HG03457 (cell line): Measurements from ENCODE around the gene MDN1.

Experiments used
- ATAC-seq: cut with Tn5 transposase; IDR thresholded peaks from one replicate; pipeline ENCODE4 v1.9.1; 2021; ENCODE audit warnings: moderate number of reproducible peaks; ENCODE audit not compliant: unreplicated experiment

Gene MDN1

DNA sequence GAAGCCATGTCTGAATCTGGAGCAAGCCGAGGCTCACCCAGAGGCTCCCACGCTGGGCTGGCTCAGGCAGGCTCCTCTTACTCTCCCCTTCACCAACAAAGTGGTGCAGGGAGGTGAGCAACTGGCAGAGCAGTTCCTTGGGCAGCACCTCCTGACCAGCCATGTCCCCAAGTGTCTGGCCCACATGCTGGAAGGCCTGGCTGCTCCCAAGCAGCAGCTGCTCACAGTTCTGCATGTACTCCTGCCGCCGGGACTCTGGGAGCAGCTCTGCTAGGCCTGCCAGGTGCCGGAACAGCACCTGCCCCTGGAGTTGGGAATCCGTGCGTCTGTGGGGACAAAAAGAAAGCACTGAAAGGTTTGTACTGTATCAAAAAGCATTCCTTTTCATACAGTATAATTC lies 123.9 kb downstream of the MDN1 start:
- no peak for ATAC-seq

DNA sequence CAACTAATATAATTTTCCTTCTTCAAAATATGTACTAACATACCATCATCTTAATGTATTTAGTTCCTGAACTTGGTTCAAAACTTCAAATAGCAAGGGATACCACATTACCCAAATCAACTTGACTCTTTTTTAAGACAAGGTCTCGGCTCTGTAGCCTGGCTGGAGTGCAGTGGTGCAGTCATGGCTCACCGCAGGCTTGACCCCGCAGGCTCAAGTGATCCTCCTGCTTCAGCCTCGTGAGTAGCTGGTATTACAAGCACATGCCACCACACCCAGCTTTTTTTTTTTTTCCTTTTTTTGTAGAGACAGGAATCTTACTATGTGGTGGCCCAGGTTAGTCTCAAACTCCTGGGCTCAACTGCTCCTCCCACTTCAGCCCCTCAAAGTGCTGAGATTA lies 125.2 kb downstream of the MDN1 start:
- no peak for ATAC-seq

GRCh38 chr6:89693207-89693606 lies 126.4 kb downstream of the MDN1 start:
- ATAC-seq: no peak

DNA sequence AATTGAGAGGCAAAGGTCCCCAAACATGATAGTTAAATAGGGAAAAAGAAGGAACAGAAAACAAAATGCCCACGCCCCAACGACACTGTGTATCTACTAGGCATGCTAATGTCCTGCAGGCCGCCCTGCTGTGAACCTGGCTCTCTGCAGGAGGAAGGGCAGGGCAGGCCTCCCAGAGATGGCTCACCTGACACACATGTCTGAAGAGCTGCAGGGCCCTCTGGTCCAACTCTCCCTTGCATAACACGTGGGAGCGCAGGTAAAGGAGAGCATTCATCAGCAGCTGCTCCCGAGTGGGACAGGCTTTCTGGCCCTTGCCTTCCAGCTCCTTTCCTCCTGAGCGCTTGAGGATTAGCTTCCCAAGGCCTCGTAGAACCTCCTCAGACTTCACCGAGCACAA lies 127.3 kb downstream of the MDN1 start:
- no peak for ATAC-seq

DNA sequence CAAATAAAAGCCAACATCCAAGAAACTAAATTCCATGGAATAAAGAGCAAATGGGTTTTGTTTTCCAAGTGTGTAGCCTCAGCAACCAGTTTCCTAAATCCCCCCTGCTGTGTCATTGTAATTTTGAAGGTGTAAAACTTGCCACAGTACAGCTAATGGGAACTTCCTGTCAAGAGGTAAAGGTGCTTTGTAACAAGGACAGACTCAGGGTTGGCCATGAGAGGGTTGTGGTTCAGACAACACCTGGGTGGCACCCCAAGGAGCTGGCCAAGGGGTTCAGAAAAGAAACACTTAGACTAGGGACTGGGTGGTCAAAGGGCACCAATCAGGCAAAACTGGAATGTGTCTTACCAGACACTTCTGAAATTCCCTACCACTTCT lies 128.7 kb downstream of the MDN1 start:
- ATAC-seq: no peak

- ATAC-seq: no peak
These were observed 129.9 kb downstream of the MDN1 start for GRCh38 chr6:89689732-89690131.

GRCh38 chr6:89688328-89688727 lies 131.3 kb downstream of the MDN1 start:
- ATAC-seq: no peak

- no peak for ATAC-seq
These were observed 134.3 kb downstream of the MDN1 start for GRCh38 chr6:89685311-89685710.

GRCh38 chr6:89682991-89683390 lies 136.6 kb downstream of the MDN1 start:
- ATAC-seq: no peak

- no peak for ATAC-seq
These were observed 137.5 kb downstream of the MDN1 start for GRCh38 chr6:89681983-89682564.

- no peak for ATAC-seq
These were observed 139.0 kb downstream of the MDN1 start for GRCh38 chr6:89680551-89680950.

- no peak for ATAC-seq
These were observed 139.4 kb downstream of the MDN1 start for GRCh38 chr6:89680150-89680549.

DNA sequence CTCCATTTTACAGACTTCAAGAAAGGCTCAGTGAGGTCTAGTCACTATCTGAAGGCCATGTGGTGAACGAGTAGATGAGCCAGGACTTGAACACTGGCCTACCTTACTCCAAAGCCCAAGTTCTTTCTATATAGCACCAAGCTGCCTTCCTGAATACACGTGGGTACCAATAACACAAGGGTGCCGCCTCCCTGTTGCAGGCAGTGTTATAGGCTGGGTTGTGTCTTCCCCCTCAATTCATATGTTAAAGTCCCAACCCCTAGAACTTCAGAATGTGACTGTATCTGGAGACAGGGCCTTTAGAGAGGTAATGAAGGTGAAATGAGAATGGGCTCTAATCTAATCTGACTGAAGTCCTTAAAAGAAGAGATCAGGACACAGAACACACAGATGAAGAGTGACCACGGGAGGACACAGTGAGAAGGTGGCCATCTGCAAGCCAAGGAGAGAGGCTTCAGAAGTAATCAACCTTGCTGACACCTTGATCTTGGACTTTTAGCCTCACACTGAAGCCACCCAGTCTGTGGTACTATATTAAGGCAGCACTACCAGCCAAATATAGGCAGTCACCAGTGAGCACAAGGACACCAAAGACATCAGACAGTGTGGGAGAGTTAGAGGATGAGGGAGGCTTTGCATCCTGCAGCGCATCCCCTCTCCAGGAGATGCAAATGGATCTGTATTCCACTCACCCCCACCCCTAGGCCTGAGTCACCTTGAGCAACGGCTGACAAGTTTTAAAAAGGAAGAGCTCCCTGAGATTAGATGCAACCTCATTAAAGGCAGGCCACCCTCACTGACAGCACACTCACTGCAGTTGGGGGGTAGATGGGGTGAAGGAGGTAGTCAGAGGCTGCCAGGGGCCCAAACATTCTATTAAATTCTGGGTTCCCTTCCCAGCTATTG lies 140.1 kb downstream of the MDN1 start:
- no peak for ATAC-seq

GRCh38 chr6:89678531-89678930 lies 141.1 kb downstream of the MDN1 start:
- ATAC-seq: no peak

GRCh38 chr6:89675949-89676748 lies 143.4 kb downstream of the MDN1 start:
- no peak for ATAC-seq

DNA sequence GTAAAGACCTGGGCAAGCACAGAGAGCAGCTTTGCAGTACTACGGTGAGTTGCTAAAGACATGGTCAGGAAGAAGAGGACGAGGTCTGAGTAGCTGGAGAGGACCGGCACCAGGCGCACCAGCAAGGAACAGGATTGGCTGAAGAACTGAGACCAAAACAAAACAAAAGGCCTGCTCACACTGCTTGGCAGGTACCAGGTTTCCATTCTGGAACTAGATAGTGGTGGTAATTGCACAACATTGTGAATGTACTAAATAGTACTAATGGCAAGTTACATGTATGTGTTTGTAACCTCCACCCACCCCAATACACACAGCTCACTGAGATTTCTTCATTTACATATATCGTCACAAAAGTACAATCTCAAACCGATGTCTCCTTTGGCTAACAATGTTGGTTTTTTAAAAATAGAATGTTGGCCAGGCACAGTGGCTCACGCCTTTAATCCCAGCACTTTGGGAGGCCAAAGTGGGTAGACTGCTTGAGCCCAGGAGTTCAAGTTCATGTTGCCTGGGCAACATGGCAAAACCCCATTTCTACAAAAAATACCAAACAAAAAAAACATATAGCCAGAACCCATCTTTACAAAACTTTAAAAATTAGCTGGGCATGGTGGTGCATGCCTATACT lies 148.5 kb downstream of the MDN1 start:
- no peak for ATAC-seq

DNA sequence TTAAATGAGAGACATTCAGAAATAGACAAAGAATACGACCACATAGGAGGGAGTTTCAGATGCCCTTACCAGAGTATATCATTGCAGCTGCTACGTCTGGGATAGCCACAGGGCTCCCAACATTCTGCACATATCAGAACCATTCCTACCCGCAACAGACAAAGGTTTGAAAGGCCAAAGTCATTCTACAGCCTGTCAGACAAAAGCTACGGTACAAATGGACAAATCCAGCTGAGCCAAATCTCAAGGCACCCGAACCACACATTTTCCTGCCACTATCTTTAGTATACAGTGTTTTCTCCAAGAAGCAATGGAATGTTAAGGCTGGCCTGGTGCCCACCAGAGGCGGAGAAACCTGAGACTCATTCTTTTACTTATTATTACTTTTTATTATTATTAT lies 150.6 kb downstream of the MDN1 start:
- no peak for ATAC-seq

DNA sequence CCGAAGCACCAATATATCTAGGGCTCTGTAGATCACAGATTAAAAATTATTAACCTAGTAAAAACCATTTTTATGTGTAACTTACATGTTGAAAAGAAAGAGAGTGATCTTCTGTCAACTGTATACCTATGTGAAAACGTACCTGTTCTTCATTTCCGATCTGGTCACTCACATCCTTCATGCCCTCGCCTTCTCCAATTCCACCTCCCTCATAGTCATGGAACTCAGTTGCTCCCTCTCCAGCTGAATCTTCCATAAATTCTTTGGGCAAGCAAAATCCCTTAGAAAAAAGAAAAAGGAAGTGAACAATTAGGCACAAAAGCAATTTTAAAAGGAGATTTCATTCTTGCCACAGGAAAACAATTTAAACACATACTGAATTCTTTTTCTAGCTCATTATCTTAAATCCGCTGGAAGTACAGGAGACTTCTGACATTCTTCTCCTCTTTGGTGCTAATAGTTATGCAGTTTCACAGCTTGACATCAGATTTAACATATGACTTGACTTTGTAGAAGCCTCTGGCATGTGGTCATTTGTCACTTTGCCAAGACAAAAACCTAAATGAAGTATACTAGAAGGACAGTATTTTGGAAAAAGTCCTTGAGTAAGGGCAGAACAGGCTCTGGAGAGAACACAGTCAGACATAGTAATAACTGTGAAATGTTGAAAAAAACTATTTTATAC lies 151.6 kb downstream of the MDN1 start:
- no peak for ATAC-seq

- ATAC-seq: no peak
These were observed 156.9 kb downstream of the MDN1 start for GRCh38 chr6:89662659-89663223.

GRCh38 chr6:89661559-89661958 lies 158.0 kb downstream of the MDN1 start:
- no peak for ATAC-seq
